Progenitor cell of endocrine pancreas (in vitro differentiated cells): ENCODE results near the gene POFUT2. TPM values are rescaled to one million over a fixed set of nuclear protein-coding genes. Genes with fewer than 3 reads are reported as not detected.

Experiments
- DNase-seq: peaks from one replicate; pipeline ENCODE4 v3.0.0; 2021; ENCODE audit warnings: low spot score; ENCODE audit not compliant: unreplicated experiment
- H3K27ac Mint-ChIP-seq: 2 replicates; pipeline ENCODE4 v1.8.0; 2021; ENCODE audit warnings: mild to moderate bottlenecking, moderate library complexity, mixed read lengths
- H3K27me3 Mint-ChIP-seq: 2 replicates; pipeline ENCODE4 v1.8.0; 2021; ENCODE audit warnings: mixed read lengths
- H3K36me3 Mint-ChIP-seq: 2 replicates; pipeline ENCODE4 v1.8.0; 2022; ENCODE audit warnings: mixed read lengths; ENCODE audit not compliant: insufficient read depth
- H3K4me1 Mint-ChIP-seq: 2 replicates; pipeline ENCODE4 v1.8.0; 2021; ENCODE audit warnings: low read depth, mixed read lengths
- H3K4me3 Mint-ChIP-seq: 2 replicates; pipeline ENCODE4 v1.8.0; 2021; ENCODE audit warnings: low read depth, mild to moderate bottlenecking, moderate library complexity, mixed read lengths
- H3K9me3 Mint-ChIP-seq: 2 replicates; pipeline ENCODE4 v1.8.0; 2021; ENCODE audit warnings: low read depth, mixed read lengths
- total RNA-seq: library from RNA; stranded (reverse); gene quantifications from 2 replicates; pipeline ENCODE4 v1.2.1, GENCODE V29; 2021
- TF ChIP-seq, protein P1 (sequence below): fragments of 200-600 bp; sonication (generic); IDR thresholded peaks from one replicate; pipeline ENCODE4 v1.5.0; 2021; ENCODE audit warnings: antibody characterized with exemption, mild to moderate bottlenecking; ENCODE audit not compliant: unreplicated experiment

Gene POFUT2
- total RNA-seq, 1 donor from 2014 or later: 47.8 TPM

- Mint-ChIP-seq H3K27ac (no peak overlapping the region), H3K4me3 (no peak overlapping the region), H3K4me1 (peaks cover 14% of the 10 kb centered on the region), H3K36me3 (no peaks in the 10 kb centered on the region), H3K27me3 (peaks cover 11% of the 10 kb centered on the region), H3K9me3 (no peaks in the 10 kb centered on the region)
- peak; percentile 4 for DNase-seq
- TF ChIP-seq, protein P1, sequence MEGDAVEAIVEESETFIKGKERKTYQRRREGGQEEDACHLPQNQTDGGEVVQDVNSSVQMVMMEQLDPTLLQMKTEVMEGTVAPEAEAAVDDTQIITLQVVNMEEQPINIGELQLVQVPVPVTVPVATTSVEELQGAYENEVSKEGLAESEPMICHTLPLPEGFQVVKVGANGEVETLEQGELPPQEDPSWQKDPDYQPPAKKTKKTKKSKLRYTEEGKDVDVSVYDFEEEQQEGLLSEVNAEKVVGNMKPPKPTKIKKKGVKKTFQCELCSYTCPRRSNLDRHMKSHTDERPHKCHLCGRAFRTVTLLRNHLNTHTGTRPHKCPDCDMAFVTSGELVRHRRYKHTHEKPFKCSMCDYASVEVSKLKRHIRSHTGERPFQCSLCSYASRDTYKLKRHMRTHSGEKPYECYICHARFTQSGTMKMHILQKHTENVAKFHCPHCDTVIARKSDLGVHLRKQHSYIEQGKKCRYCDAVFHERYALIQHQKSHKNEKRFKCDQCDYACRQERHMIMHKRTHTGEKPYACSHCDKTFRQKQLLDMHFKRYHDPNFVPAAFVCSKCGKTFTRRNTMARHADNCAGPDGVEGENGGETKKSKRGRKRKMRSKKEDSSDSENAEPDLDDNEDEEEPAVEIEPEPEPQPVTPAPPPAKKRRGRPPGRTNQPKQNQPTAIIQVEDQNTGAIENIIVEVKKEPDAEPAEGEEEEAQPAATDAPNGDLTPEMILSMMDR: no peak
Observed at GRCh38 chr21:45252448-45252925, 35.2 kb downstream of the POFUT2 start.

- H3K27ac Mint-ChIP-seq: no peak overlapping the region
- no peak overlapping the region for H3K4me3 Mint-ChIP-seq
- TF ChIP-seq, protein P1: no peak
- H3K27me3 Mint-ChIP-seq: peaks cover 13% of the 10 kb centered on the region
- H3K36me3 Mint-ChIP-seq: no peaks in the 10 kb centered on the region
- peaks cover 14% of the 10 kb centered on the region for H3K4me1 Mint-ChIP-seq
- no peaks in the 10 kb centered on the region for H3K9me3 Mint-ChIP-seq
- peak; percentile 5 for DNase-seq
Observed at GRCh38 chr21:45251635-45252447, 35.9 kb downstream of the POFUT2 start.

DNA sequence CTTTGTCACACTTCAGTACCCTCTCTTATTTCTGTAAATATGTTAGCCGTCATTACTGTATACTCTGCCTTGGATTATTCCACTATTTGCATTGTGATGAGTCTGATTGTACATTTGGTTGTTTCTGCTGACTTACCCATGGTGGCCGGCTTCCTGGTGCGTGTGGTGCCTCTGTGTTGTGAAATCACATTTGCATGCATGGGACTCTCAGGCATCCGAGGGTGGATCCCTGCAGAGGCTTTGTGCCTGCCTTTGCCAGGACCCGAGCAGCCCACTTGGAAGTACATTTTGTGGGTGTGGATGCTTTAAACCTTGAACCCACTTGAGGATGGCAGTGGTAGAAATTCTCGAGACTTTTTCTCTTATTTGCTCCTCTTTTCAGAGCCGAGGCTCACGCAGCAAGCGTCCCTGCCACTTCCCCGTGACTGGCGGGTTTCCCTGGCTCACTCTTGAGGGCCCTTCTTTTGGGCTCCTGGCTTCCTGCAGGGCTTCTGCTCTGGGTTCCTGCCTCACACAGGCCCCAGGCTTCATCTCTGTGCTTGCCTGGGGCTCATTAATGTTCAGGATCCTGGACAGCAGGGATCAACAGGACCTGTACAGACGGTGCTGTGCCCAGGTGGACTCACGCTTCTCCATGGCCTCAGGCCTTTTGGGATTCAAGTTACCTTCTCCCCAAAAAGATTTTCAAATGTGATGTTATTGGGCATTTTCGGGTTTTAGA is 36.6 kb downstream of the POFUT2 start:
- peaks cover 13% of the 10 kb centered on the region for H3K27me3 Mint-ChIP-seq
- no peak overlapping the region for H3K4me3 Mint-ChIP-seq
- H3K27ac Mint-ChIP-seq: no peak overlapping the region
- TF ChIP-seq, protein P1: no peak
- DNase-seq: no peak
- no peaks in the 10 kb centered on the region for H3K9me3 Mint-ChIP-seq
- H3K36me3 Mint-ChIP-seq: no peaks in the 10 kb centered on the region
- H3K4me1 Mint-ChIP-seq: peaks cover 14% of the 10 kb centered on the region

DNA sequence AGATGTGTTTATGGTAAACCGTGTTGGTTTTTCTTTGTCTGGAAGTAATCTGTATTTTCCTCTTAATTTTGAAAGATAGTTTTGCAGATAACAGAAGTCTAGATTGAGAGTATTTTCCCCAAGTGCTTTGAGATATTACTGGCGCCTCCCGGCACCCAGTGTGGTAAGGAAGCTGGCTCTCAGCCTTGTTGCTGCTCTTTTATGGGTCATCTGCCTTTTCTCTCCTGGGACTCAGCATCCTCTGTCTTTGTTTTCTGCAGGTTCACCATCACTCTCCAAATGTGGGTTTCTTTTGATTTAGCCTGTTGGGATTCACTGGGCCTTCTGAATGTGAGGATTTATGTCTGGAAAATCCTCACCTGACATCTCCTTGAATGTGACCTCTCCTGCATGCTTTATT is 37.4 kb downstream of the POFUT2 start:
- Mint-ChIP-seq H3K36me3 (no peaks in the 10 kb centered on the region), H3K4me3 (no peak overlapping the region), H3K27ac (no peak overlapping the region), H3K4me1 (peaks cover 14% of the 10 kb centered on the region), H3K27me3 (peaks cover 13% of the 10 kb centered on the region), H3K9me3 (no peaks in the 10 kb centered on the region)
- TF ChIP-seq, protein P1: no peak
- DNase-seq: no peak

GRCh38 chr21:45249626-45250025 is 38.1 kb downstream of the POFUT2 start:
- Mint-ChIP-seq H3K4me1 (peaks cover 14% of the 10 kb centered on the region), H3K27me3 (peaks cover 9% of the 10 kb centered on the region), H3K36me3 (no peaks in the 10 kb centered on the region), H3K27ac (no peak overlapping the region), H3K9me3 (no peaks in the 10 kb centered on the region), H3K4me3 (no peak overlapping the region)
- TF ChIP-seq, protein P1: no peak
- DNase-seq: no peak
